Measurements from ENCODE around the gene SMG6.

Gene SMG6

GRCh38 chr17:2089021-2089422 is 214.6 kb downstream of the SMG6 start:
- H3K27ac ChIP-seq (ENCODE audit: extremely low read depth, low read depth, low read length), result no peak overlapping the region

GRCh38 chr17:2087597-2088211 is 215.9 kb downstream of the SMG6 start:
- no peak overlapping the region for H3K4me3 ChIP-seq (ENCODE audit: low read depth, low read length)
- POLR2A ChIA-PET, result interaction anchor here (1.0 kb wide), 1 partner anchor 13 kb away, joined by 3 read pairs; no protein-coding TSS in a partner anchor

More at GRCh38 chr17:2089021-2089422, 214.6 kb downstream of the SMG6 start:
- TF ChIP-seq ZNF776 (tag by site-specific recombination; IDR thresholded peaks at IDR 0.05; ENCODE audit: borderline replicate concordance), result no peak
- TF ChIP-seq ZNF266 (tag by site-specific recombination; IDR thresholded peaks at IDR 0.05; ENCODE audit: low read depth), result no peak
- 0 out of 2 replicates have a peak, but pooled peaks have one; percentile 30 for TF ChIP-seq ZIC2 (tag by site-specific recombination; IDR thresholded peaks at IDR 0.05)
- 0 out of 2 replicates have a peak, but pooled peaks have one; percentile 35 for TF ChIP-seq ATF2 (tag by site-specific recombination; IDR thresholded peaks at IDR 0.05; ENCODE audit: low read depth)
- peak; percentile 43; the same call in 1 of the 2 replicates for TF ChIP-seq ZNF629 (tag by site-specific recombination; IDR thresholded peaks at IDR 0.05)
- TF ChIP-seq IKZF3 (tag by site-specific recombination; IDR thresholded peaks at IDR 0.05), result peak; percentile 14; the same call in 1 of the 2 replicates
- TF ChIP-seq GLIS1 (tag by site-specific recombination; IDR thresholded peaks at IDR 0.05), result 0 out of 2 replicates have a peak, but pooled peaks have one; percentile 18
- TF ChIP-seq ZNF658 (tag by site-specific recombination; IDR thresholded peaks at IDR 0.05), result no peak
- peak; percentile 70; the same call in 1 of the 2 replicates for TF ChIP-seq ZBTB21 (tag by site-specific recombination; IDR thresholded peaks at IDR 0.05)
- TF ChIP-seq ELK4 (IDR thresholded peaks at IDR 0.05; ENCODE audit: borderline replicate concordance, low read depth, low read length), result no peak
- TF ChIP-seq ZBTB48 (tag by site-specific recombination; IDR thresholded peaks at IDR 0.05), result no peak
- no peak for TF ChIP-seq ZNF580 (tag by site-specific recombination; IDR thresholded peaks at IDR 0.05)
- Histone ChIP-seq H3K9me3 (ENCODE audit: control insufficient read depth, insufficient read depth, low read depth, low read length) (no peaks in the 10 kb centered on the region), H3K36me3 (ENCODE audit: control insufficient read depth in 2 of 2, insufficient read depth in 1 of 2, low read length in 2 of 2) (peaks cover 0 to 21% of the 10 kb centered on the region in 2 experiments; a peak in 2 of 3 replicates), H3K4me3 (ENCODE audit: low read depth, low read length) (no peak overlapping the region), H3K4me1 (ENCODE audit: control insufficient read depth, insufficient read depth, low read length) (peaks cover 4% of the 10 kb centered on the region; the same call in 1 of the 2 replicates)
- POLR2A ChIA-PET, result interaction anchor here (0.6 to 0.7 kb wide), 2 partner anchors 21 to 156 kb away, joined by 4 to 5 read pairs; no protein-coding TSS in a partner anchor
- CTCF ChIA-PET, result interaction anchor here (0.8 to 1.9 kb wide), 3 partner anchors 26 to 60 kb away, joined by 3 to 5 read pairs (median 3); no protein-coding TSS in a partner anchor

More at GRCh38 chr17:2087597-2088211, 215.9 kb downstream of the SMG6 start:
- Histone ChIP-seq H3K4me1 (ENCODE audit: control insufficient read depth, insufficient read depth, low read length) (peaks cover 4% of the 10 kb centered on the region; the same call in 1 of the 2 replicates), H3K27ac (ENCODE audit: extremely low read depth, low read depth, low read length) (no peak overlapping the region), H3K9me3 (ENCODE audit: control insufficient read depth, insufficient read depth, low read depth, low read length) (no peaks in the 10 kb centered on the region), H3K36me3 (ENCODE audit: control insufficient read depth in 2 of 2, insufficient read depth in 1 of 2, low read length in 2 of 2) (peaks cover 0 to 29% of the 10 kb centered on the region in 2 experiments; a peak in 2 of 3 replicates)
- CTCF ChIA-PET, result interaction anchor here (0.6 to 3.4 kb wide), 3 partner anchors 139 to 160 kb away, joined by 3 to 13 read pairs (median 4); no protein-coding TSS in a partner anchor
- TF ChIP-seq ZNF514 (tag by site-specific recombination; IDR thresholded peaks at IDR 0.05) (no peak), ZFP69B (tag by site-specific recombination; IDR thresholded peaks at IDR 0.05) (no peak), PRDM10 (tag by site-specific recombination; IDR thresholded peaks at IDR 0.05) (no peak), ZNF677 (tag by site-specific recombination; IDR thresholded peaks at IDR 0.05) (no peak), ZNF350 (tag by site-specific recombination; IDR thresholded peaks at IDR 0.05) (no peak), SCRT1 (tag by site-specific recombination; IDR thresholded peaks at IDR 0.05; ENCODE audit: borderline replicate concordance) (no peak), ZNF248 (tag by site-specific recombination; IDR thresholded peaks at IDR 0.05) (no peak), ZNF155 (tag by site-specific recombination; IDR thresholded peaks at IDR 0.05) (no peak), MEIS1 (CRISPR knock-in tag; IDR thresholded peaks at IDR 0.05; ENCODE audit: borderline replicate concordance) (no peak), ZNF24 (tag by site-specific recombination; IDR thresholded peaks at IDR 0.05) (no peak), ZNF623 (tag by site-specific recombination; IDR thresholded peaks at IDR 0.05) (no peak)
- TF ChIP-seq, protein P1, sequence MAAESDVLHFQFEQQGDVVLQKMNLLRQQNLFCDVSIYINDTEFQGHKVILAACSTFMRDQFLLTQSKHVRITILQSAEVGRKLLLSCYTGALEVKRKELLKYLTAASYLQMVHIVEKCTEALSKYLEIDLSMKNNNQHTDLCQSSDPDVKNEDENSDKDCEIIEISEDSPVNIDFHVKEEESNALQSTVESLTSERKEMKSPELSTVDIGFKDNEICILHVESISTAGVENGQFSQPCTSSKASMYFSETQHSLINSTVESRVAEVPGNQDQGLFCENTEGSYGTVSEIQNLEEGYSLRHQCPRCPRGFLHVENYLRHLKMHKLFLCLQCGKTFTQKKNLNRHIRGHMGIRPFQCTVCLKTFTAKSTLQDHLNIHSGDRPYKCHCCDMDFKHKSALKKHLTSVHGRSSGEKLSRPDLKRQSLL (tag by site-specific recombination; IDR thresholded peaks at IDR 0.05), result no peak
